K562 (cell line): ENCODE data around the gene TMEM45A. TPM values are rescaled to one million over a fixed set of nuclear protein-coding genes. Genes with fewer than 3 reads are reported as not detected.

Source experiments
- ATAC-seq: fragments of 200-7000 bp; cut with Tn5 transposase; 3 replicates; pipeline ENCODE4 v1.9.1; 2020; ENCODE audit warnings: moderate library complexity
- BruUV-seq: library from RNA; stranded (reverse); fragments of 400-500 nt; replicated peaks from 2 replicates; lab custom pipeline; 2021; lab: Mats Ljungman, UMichigan
- CTCF ChIA-PET: fragments of 300-600 bp; formaldehyde crosslinking; extraction: SDS; loops from one replicate; lab custom pipeline; 2021; ENCODE audit warnings: low intra/inter-chr PET ratio; lab: Yijun Ruan, JAX
- POLR2A ChIA-PET: fragments of 300-600, 350-650 bp; sonication (Branson Sonifier 250); formaldehyde crosslinking; extraction: SDS; loops from one replicate; lab custom pipeline; 2021; ENCODE audit warnings: antibody characterized with exemption, inconsistent platforms; lab: Yijun Ruan, JAX
- DNase-seq, 4 experiments: peaks; one replicate each; pipeline versions ENCODE4 v3.0.0 to v3.0.0-alpha.2; 2011 to 2018; ENCODE audit warnings: low spot score in 3 of 4, mixed read lengths in 3 of 4; ENCODE audit errors: extremely low read depth in 1 of 4
- FAIRE-seq: peaks from 2 replicates; lab custom pipeline; 2011; peaks lifted over from hg19 to GRCh38; lab: Jason Lieb, UNC
- H2AFZ ChIP-seq: 2 replicates; pipeline ENCODE4 v1.6.0; 2011; ENCODE audit warnings: low read depth, low read length, control low read depth, inconsistent platforms
- H3K27ac ChIP-seq: fragments of 200-600 bp; 3 replicates; pipeline ENCODE4 v1.8.0; 2011; ENCODE audit warnings: low read depth, mild to moderate bottlenecking, control low read depth, inconsistent platforms, low read length, moderate library complexity, mixed read lengths; ENCODE audit errors: extremely low read depth
- H3K27me3 ChIP-seq, 2 experiments: fragments of 300-600 bp in 1 of 2; 2 replicates in 1 of 2; 3 replicates in 1 of 2; pipeline versions ENCODE4 v1.6.0 to v1.8.0; 2011; ENCODE audit warnings: inconsistent platforms in 2 of 2, low read length in 2 of 2, mild to moderate bottlenecking in 1 of 2, mixed read lengths in 1 of 2, moderate library complexity in 1 of 2; ENCODE audit not compliant: control insufficient read depth in 2 of 2, insufficient read depth in 2 of 2
- H3K36me3 ChIP-seq: fragments of 300-600 bp; 3 replicates; pipeline ENCODE4 v1.8.0; 2011; ENCODE audit warnings: mild to moderate bottlenecking, low read length, inconsistent platforms; ENCODE audit not compliant: control insufficient read depth, insufficient read depth
- H3K4me1 ChIP-seq, 2 experiments: fragments of 200-600 bp in 1 of 2; replicated peaks in 1 of 2; 2 replicates in 1 of 2; 3 replicates in 1 of 2; pipeline versions ENCODE4 v1.5.1 to v1.8.0; 2011; ENCODE audit warnings: inconsistent platforms in 2 of 2, low read length in 2 of 2, mild to moderate bottlenecking in 1 of 2, mixed read lengths in 1 of 2, moderate library complexity in 1 of 2; ENCODE audit not compliant: control insufficient read depth in 2 of 2, insufficient read depth in 2 of 2
- H3K4me2 ChIP-seq: 2 replicates; pipeline ENCODE4 v1.6.1; 2011; ENCODE audit warnings: low read length, control low read depth, inconsistent platforms, mixed read lengths; ENCODE audit not compliant: insufficient read depth
- H3K4me3 ChIP-seq: fragments of 200-600 bp; sonication (generic), shearing (Covaris generic); 2 replicates; pipeline ENCODE4 v1.5.1; 2016; ENCODE audit warnings: control low read depth, inconsistent platforms
- H3K79me2 ChIP-seq: fragments of 200-600 bp; 3 replicates; pipeline ENCODE4 v1.8.0; 2011; ENCODE audit warnings: low read length, inconsistent platforms; ENCODE audit not compliant: control insufficient read depth, insufficient read depth
- H3K9ac ChIP-seq, 2 experiments: 2 replicates each; pipeline versions ENCODE4 v1.6.0 to v1.6.1; 2011; ENCODE audit warnings: low read depth in 2 of 2, low read length in 2 of 2, control low read depth in 1 of 2, inconsistent platforms in 1 of 2, mild to moderate bottlenecking in 1 of 2, mixed read lengths in 1 of 2; ENCODE audit not compliant: insufficient read depth in 1 of 2
- H3K9me1 ChIP-seq: one replicate; pipeline ENCODE4 v1.6.0; 2011; ENCODE audit warnings: inconsistent platforms, mild to moderate bottlenecking, low read length, moderate library complexity; ENCODE audit not compliant: control insufficient read depth, insufficient read depth
- H3K9me3 ChIP-seq: replicated peaks from 2 replicates; pipeline ENCODE4 v1.5.1; 2011; ENCODE audit warnings: low read depth, low read length, inconsistent platforms; ENCODE audit not compliant: control insufficient read depth, insufficient read depth
- H4K20me1 ChIP-seq: replicated peaks from 2 replicates; pipeline ENCODE4 v1.6.1; 2011; ENCODE audit warnings: low read length, inconsistent platforms, mixed read lengths; ENCODE audit not compliant: control insufficient read depth, insufficient read depth
- HDAC6 ChIP-seq: IDR thresholded peaks from 2 replicates; pipeline ENCODE4 v1.6.1; 2012; ENCODE audit warnings: low read depth, mild to moderate bottlenecking, control low read depth, inconsistent platforms, low read length, moderate library complexity
- MED1 ChIP-seq: sonication (generic); formaldehyde crosslinking; IDR thresholded peaks from 2 replicates; pipeline ENCODE4 v1.8.1; 2023; ENCODE audit warnings: missing genetic modification reagents, borderline replicate concordance
- PBX2 ChIP-seq, 2 experiments: IDR thresholded peaks in 1 of 2; conservative IDR thresholded peaks in 1 of 2; 2 replicates each; pipeline ENCODE4 v1.6.1; 2016; ENCODE audit warnings: low read depth in 2 of 2, mild to moderate bottlenecking in 1 of 2, missing compliant biosample characterization in 1 of 2, missing genetic modification characterization in 1 of 2, moderate library complexity in 1 of 2
- RBM17 ChIP-seq: fragments of 200-400 bp; formaldehyde crosslinking; IDR thresholded peaks from 2 replicates; pipeline ENCODE4 v1.6.1; 2017; ENCODE audit warnings: low read depth, mild to moderate bottlenecking, low read length, borderline replicate concordance
- SFPQ ChIP-seq: fragments of 200-400 bp; formaldehyde crosslinking; IDR thresholded peaks from 2 replicates; pipeline ENCODE4 v1.6.1; 2017; ENCODE audit warnings: mild to moderate bottlenecking, low read depth, low read length, moderate library complexity
- ZNF449 ChIP-seq: fragments of 250-450 bp; sonication (Bioruptor Pico); IDR thresholded peaks from 2 replicates; pipeline ENCODE4 v1.8.0; 2022; ENCODE audit warnings: moderate library complexity, mild to moderate bottlenecking, inconsistent platforms
- WGBS: fragments of 100-300 bp; shearing (Covaris generic); methylation state at CpG from one replicate; pipeline ENCODE4 v1.1.6; 2016; ENCODE audit warnings: low coverage, mixed read lengths; ENCODE audit not compliant: insufficient coverage; ENCODE audit errors: missing lambda C conversion rate; 5-methylcytosine and 5-hydroxymethylcytosine counted together
- in situ Hi-C: fragments of 300-500 bp; cut with MboI; formaldehyde crosslinking; loops from 4 replicates; pipeline ENCODE4 v1.15.0; 2018; ENCODE audit warnings: inconsistent platforms, mixed read lengths
- intact Hi-C: fragments of 100-400 bp; cut with micrococcal nuclease; formaldehyde crosslinking; loops from 2 replicates; pipeline ENCODE4 v1.14.2; 2022
- polyA plus RNA-seq, 8 experiments: library from polyadenylated mRNA; depleted of rRNA in 4 of 8; stranded (reverse) in 5 of 8; unstranded in 3 of 8; fragments of >200 nt; fragmentation: Nextera tagmentation in 2 of 8; fragmentation: Illumina TruSeq in 1 of 8; extraction: Ambion mirVana in 2 of 8; extraction: Trizol in 1 of 8; gene quantifications; 2 replicates each; pipeline versions ENCODE4 v1.2.1 to v1.2.3, GENCODE V29; 2011 to 2014; ENCODE audit warnings: inconsistent platforms in 1 of 8, missing spikeins in 1 of 8
- total RNA-seq, 7 experiments: library from RNA; depleted of rRNA in 6 of 7; stranded (reverse); fragments of >200 nt in 6 of 7; fragmentation: Illumina TruSeq in 2 of 7; extraction: Trizol in 2 of 7; gene quantifications; 2 replicates each; pipeline versions ENCODE4 v1.2.1 to v1.2.3, GENCODE V29; 2011 to 2021; ENCODE audit warnings: low replicate concordance in 1 of 7
- TF ChIP-seq, protein P1 (sequence below): fragments of 450-650 bp; IDR thresholded peaks from 2 replicates; pipeline ENCODE4 v1.7.1; 2018; ENCODE audit warnings: mild to moderate bottlenecking, low read depth; ENCODE audit not compliant: partially characterized antibody
- TF ChIP-seq, protein P2 (sequence below): fragments of 250-450 bp; sonication (Bioruptor Pico); IDR thresholded peaks from 2 replicates; pipeline ENCODE4 v1.5.0; 2020; ENCODE audit warnings: mild to moderate bottlenecking

Gene TMEM45A
- total and polyA plus RNA-seq, 9 of the 15 experiments (the other 6 are each of a cell fraction or from before 2014, with no cell fraction given): 0.41 to 4.1 (median 0.95) TPM

DNA sequence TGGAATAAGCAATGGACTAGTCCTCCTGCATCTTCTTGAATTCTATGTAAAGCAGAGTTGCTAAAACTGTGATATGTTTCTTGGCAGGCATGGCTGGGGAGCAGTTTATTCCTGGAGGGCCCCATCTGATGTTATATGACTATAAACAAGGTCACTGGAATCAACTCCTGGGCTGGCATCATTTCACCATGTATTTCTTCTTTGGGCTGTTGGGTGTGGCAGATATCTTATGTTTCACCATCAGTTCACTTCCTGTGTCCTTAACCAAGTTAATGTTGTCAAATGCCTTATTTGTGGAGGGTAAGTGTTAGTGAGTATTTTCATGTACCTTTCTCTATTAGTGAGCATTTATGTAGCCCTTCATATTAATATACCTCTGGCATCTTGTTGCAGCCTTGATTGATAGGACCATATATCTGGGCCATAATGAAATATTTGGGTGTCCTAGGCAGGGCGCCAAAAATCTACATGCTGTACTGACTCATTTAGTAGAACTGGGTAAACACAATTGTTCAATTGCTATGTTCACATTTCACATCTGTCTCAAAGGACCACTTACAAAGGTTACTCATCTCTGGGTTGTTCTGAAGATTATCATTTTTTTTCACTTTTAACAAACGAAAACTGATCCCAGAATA is 64.4 kb downstream of the TMEM45A start:
- in situ Hi-C loops: no loop called here
- H2AFZ ChIP-seq: no peak overlapping the region
- no peaks in the 10 kb centered on the region for H3K79me2 ChIP-seq
- H3K9ac ChIP-seq: no peak overlapping the region
- H3K27me3 ChIP-seq: no peaks in the 10 kb centered on the region
- no peak overlapping the region for H3K4me3 ChIP-seq
- no peaks in the 10 kb centered on the region for H3K9me3 ChIP-seq
- DNase-seq (no peak), ATAC-seq (no peak), FAIRE-seq (no peak)
- POLR2A ChIA-PET: no interaction called here
- intact Hi-C loops: no loop called here
- WGBS: 6% methylated on average over 2 of the region's 2 CpGs
- BruUV-seq: no TSS peak
- H3K4me2 ChIP-seq: no peak overlapping the region
- CTCF ChIA-PET: no interaction called here
- H3K4me1 ChIP-seq: no peaks in the 10 kb centered on the region
- H3K9me1 ChIP-seq: no peaks in the 10 kb centered on the region
- no peaks in the 10 kb centered on the region for H4K20me1 ChIP-seq
- H3K27ac ChIP-seq: no peak overlapping the region
- H3K36me3 ChIP-seq: no peaks in the 10 kb centered on the region
- TF ChIP-seq, protein P1, sequence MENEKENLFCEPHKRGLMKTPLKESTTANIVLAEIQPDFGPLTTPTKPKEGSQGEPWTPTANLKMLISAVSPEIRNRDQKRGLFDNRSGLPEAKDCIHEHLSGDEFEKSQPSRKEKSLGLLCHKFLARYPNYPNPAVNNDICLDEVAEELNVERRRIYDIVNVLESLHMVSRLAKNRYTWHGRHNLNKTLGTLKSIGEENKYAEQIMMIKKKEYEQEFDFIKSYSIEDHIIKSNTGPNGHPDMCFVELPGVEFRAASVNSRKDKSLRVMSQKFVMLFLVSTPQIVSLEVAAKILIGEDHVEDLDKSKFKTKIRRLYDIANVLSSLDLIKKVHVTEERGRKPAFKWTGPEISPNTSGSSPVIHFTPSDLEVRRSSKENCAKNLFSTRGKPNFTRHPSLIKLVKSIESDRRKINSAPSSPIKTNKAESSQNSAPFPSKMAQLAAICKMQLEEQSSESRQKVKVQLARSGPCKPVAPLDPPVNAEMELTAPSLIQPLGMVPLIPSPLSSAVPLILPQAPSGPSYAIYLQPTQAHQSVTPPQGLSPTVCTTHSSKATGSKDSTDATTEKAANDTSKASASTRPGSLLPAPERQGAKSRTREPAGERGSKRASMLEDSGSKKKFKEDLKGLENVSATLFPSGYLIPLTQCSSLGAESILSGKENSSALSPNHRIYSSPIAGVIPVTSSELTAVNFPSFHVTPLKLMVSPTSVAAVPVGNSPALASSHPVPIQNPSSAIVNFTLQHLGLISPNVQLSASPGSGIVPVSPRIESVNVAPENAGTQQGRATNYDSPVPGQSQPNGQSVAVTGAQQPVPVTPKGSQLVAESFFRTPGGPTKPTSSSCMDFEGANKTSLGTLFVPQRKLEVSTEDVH: no peak
- no peak for TF ChIP-seq SFPQ
- no peak for TF ChIP-seq MED1 (CRISPR knock-in tag)
- TF ChIP-seq PBX2 (CRISPR knock-in tag; IDR thresholded peaks at IDR 0.05; ENCODE audit: low read depth): no peak
- no peak for TF ChIP-seq PBX2 (tag; conservative IDR thresholded peaks at IDR 0.05; ENCODE audit: low read depth)
- no peak for TF ChIP-seq RBM17
- TF ChIP-seq ZNF449 (CRISPR knock-in tag): no peak
- no peak for TF ChIP-seq HDAC6
- TF ChIP-seq, protein P2, sequence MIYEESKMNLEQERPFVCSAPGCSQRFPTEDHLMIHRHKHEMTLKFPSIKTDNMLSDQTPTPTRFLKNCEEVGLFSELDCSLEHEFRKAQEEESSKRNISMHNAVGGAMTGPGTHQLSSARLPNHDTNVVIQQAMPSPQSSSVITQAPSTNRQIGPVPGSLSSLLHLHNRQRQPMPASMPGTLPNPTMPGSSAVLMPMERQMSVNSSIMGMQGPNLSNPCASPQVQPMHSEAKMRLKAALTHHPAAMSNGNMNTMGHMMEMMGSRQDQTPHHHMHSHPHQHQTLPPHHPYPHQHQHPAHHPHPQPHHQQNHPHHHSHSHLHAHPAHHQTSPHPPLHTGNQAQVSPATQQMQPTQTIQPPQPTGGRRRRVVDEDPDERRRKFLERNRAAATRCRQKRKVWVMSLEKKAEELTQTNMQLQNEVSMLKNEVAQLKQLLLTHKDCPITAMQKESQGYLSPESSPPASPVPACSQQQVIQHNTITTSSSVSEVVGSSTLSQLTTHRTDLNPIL (CRISPR knock-in tag): no peak
